Nephron progenitor cell (in vitro differentiated cells): Measurements from ENCODE around the gene UMPS.
"Not testable (repeated sequence)": the region's sequence is repeated elsewhere in the genome, so short reads cannot be mapped to it uniquely, and the experiment has no call there.

Experiments used
- DNase-seq: peaks from one replicate; pipeline ENCODE4 v3.0.0; 2021
- H3K27ac Mint-ChIP-seq: 2 replicates; pipeline ENCODE4 v1.8.0; 2021; ENCODE audit warnings: mild to moderate bottlenecking, moderate library complexity, mixed read lengths
- H3K27me3 Mint-ChIP-seq: 2 replicates; pipeline ENCODE4 v1.8.0; 2021; ENCODE audit warnings: mild to moderate bottlenecking, low read depth, mixed read lengths; ENCODE audit not compliant: poor library complexity
- H3K36me3 Mint-ChIP-seq: 2 replicates; pipeline ENCODE4 v1.8.0; 2021; ENCODE audit warnings: low read depth, mixed read lengths
- H3K4me1 Mint-ChIP-seq: 2 replicates; pipeline ENCODE4 v1.8.0; 2021; ENCODE audit warnings: mixed read lengths
- H3K4me3 Mint-ChIP-seq: 2 replicates; pipeline ENCODE4 v1.8.0; 2021; ENCODE audit warnings: mild to moderate bottlenecking, moderate library complexity, mixed read lengths
- H3K9me3 Mint-ChIP-seq: 2 replicates; pipeline ENCODE4 v1.8.0; 2021; ENCODE audit warnings: mild to moderate bottlenecking, moderate library complexity, mixed read lengths
- CTCF ChIP-seq: fragments of 200-600 bp; sonication (generic); IDR thresholded peaks from 2 replicates; pipeline ENCODE4 v1.5.0; 2021; ENCODE audit warnings: antibody characterized with exemption

Gene UMPS

GRCh38 chr3:124784686-124785382 lies 54.6 kb downstream of the UMPS start:
- Mint-ChIP-seq H3K27me3 (peaks cover 8% of the 10 kb centered on the region), H3K9me3 (no peaks in the 10 kb centered on the region), H3K27ac (no peak overlapping the region), H3K4me1 (peaks cover 31% of the 10 kb centered on the region), H3K4me3 (no peak overlapping the region), H3K36me3 (peaks cover 5% of the 10 kb centered on the region)
- no peak for DNase-seq
- no peak for TF ChIP-seq CTCF

DNA sequence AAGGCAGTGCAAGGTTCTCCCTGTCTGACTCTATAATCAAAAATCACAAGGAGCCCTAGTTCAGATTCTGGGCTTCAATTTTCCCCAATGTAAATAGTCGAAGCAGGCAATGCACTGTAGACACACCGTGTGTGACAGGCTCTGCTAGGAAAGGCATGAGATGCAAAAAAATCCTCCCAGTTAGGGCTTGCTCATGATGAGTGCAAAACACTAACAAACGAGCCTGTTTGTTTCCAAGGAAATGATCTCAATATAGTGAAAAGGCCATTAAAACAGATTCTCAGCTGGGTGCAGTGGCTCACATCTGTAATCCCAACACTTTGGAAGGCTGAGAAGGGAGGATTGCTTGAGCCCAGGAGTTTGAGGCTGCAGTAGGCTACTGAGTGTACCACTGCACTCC lies 55.7 kb downstream of the UMPS start:
- peaks cover 20% of the 10 kb centered on the region for H3K4me1 Mint-ChIP-seq
- H3K27ac Mint-ChIP-seq, result peak overlapping the region; percentile 64
- peaks cover 11% of the 10 kb centered on the region for H3K36me3 Mint-ChIP-seq
- no peaks in the 10 kb centered on the region for H3K9me3 Mint-ChIP-seq
- no peak overlapping the region for H3K4me3 Mint-ChIP-seq
- no peak for TF ChIP-seq CTCF
- no peak for DNase-seq
- H3K27me3 Mint-ChIP-seq, result peaks cover 3% of the 10 kb centered on the region

DNA sequence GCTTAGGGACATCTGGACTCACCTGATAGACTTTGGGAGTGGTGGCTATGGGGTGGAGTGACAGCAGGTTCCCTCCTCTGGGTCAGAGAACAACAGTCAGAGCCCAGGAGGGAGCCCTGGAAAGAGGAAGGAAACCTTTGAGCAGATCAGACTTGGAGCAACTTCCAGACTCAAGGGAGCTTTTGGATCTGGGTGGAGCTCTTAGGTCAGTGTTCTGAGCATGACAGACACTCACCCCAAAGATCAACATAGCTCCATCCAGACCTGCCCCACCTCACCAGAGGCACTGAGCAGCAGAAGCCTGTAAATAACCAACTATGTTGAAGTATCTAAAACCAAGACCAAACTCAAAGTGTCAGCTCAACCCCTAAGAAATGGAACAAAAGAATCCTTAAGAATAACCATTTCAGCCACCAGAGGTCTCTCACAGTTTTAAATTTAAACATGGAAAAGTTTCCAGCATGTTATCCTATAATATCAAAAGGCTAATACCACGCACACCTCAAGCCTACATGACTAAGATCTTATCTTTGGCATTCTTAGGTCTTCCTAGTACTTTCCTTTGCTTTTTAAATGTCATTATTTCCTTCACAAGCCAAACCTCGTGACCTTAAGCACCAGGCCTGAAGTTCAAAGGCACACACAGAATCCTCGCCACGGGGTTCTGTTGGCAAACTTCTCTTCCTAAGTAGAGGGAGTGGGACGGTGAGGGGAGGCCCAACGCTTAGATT lies 56.4 kb downstream of the UMPS start:
- no peak for TF ChIP-seq CTCF
- Mint-ChIP-seq H3K27me3 (peaks cover 3% of the 10 kb centered on the region), H3K36me3 (peaks cover 18% of the 10 kb centered on the region), H3K9me3 (no peaks in the 10 kb centered on the region), H3K27ac (peak overlapping the region; percentile 64), H3K4me1 (peaks cover 19% of the 10 kb centered on the region), H3K4me3 (no peak overlapping the region)
- DNase-seq, result no peak

- no peak for TF ChIP-seq CTCF
- Mint-ChIP-seq H3K36me3 (peaks cover 21% of the 10 kb centered on the region), H3K4me1 (peaks cover 19% of the 10 kb centered on the region), H3K27me3 (no peaks in the 10 kb centered on the region), H3K4me3 (no peak overlapping the region), H3K27ac (no peak overlapping the region), H3K9me3 (no peaks in the 10 kb centered on the region)
- DNase-seq, result no peak
Observed at GRCh38 chr3:124787476-124788195, 57.4 kb downstream of the UMPS start.

DNA sequence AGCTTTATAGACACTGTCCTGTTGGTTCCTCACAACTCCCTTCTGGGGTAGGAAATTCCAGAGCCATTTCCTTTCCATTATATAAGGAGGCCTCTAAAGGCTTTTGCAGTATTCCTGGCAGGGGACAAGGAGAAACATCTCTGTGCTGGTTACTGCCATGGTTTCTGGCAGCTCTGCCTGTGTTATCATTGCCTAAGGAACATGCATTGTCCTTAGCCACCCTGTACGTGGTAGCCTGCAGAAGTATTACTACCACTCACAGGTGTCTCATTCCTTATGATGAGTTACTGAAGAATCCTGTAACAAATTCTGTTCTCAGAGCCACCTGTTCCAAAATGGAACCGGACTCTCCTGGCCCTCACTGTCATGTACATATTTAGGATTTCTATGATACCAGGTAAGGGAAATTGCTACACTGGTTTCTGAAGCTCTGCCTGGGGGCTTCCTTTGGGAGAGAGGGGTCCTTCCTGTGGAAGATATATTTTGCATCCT lies 58.0 kb downstream of the UMPS start:
- no peak for DNase-seq
- H3K27me3 Mint-ChIP-seq, result no peaks in the 10 kb centered on the region
- no peak overlapping the region for H3K27ac Mint-ChIP-seq
- H3K9me3 Mint-ChIP-seq, result no peaks in the 10 kb centered on the region
- H3K4me3 Mint-ChIP-seq, result no peak overlapping the region
- peaks cover 21% of the 10 kb centered on the region for H3K36me3 Mint-ChIP-seq
- TF ChIP-seq CTCF, result no peak
- H3K4me1 Mint-ChIP-seq, result peaks cover 19% of the 10 kb centered on the region

DNA sequence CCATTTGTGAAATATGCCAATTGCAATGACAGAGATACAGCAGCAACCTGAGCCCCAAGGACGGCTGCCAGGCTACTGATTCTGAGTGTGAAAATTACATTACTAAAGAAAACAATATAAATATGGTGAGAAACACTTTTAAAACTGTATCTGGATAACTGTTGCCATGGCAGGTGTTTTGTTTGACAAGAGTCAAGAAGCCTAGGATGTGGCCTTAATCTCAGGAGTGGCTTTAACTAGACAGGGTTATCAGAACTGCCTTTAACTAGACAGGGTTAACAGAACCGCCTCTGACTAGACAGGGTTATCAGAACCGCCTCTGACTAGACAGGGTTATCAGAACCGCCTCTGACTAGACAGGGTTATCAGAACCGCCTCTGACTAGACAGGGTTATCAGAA lies 58.9 kb downstream of the UMPS start:
- H3K27ac Mint-ChIP-seq, DNase-seq, H3K4me3 Mint-ChIP-seq, H3K9me3 Mint-ChIP-seq, H3K27me3 Mint-ChIP-seq: not testable (repeated sequence)
- Mint-ChIP-seq H3K36me3 (peaks cover 21% of the 10 kb centered on the region), H3K4me1 (peaks cover 19% of the 10 kb centered on the region)
